HL-60 (cell line): ENCODE data around the gene OSBPL8.

Experiments used
- POLR2AphosphoS5 ChIP-seq: IDR thresholded peaks from 2 replicates; pipeline ENCODE4 v1.6.1; 2012; ENCODE audit warnings: low read depth
- REST ChIP-seq: IDR thresholded peaks from 2 replicates; pipeline ENCODE4 v1.6.1; 2012; ENCODE audit warnings: low read depth; ENCODE audit not compliant: insufficient replicate concordance
- TF ChIP-seq, protein P1 (sequence below): IDR thresholded peaks from one replicate; pipeline ENCODE4 v1.5.1; 2011; ENCODE audit warnings: low read length, control low read depth, inconsistent platforms; ENCODE audit not compliant: insufficient read depth

GRCh38 chr12:76554405-76555230, 5.0 kb downstream of the OSBPL8 start:
- TF ChIP-seq POLR2AphosphoS5 (no peak), REST (no peak)
- TF ChIP-seq, protein P1, sequence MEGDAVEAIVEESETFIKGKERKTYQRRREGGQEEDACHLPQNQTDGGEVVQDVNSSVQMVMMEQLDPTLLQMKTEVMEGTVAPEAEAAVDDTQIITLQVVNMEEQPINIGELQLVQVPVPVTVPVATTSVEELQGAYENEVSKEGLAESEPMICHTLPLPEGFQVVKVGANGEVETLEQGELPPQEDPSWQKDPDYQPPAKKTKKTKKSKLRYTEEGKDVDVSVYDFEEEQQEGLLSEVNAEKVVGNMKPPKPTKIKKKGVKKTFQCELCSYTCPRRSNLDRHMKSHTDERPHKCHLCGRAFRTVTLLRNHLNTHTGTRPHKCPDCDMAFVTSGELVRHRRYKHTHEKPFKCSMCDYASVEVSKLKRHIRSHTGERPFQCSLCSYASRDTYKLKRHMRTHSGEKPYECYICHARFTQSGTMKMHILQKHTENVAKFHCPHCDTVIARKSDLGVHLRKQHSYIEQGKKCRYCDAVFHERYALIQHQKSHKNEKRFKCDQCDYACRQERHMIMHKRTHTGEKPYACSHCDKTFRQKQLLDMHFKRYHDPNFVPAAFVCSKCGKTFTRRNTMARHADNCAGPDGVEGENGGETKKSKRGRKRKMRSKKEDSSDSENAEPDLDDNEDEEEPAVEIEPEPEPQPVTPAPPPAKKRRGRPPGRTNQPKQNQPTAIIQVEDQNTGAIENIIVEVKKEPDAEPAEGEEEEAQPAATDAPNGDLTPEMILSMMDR, result no peak
